HG03354 (cell line): ENCODE data around the gene SNRNP35.
"Not testable (repeated sequence)": the region's sequence is repeated elsewhere in the genome, so short reads cannot be mapped to it uniquely, and the experiment has no call there.

Experiments used
- ATAC-seq: cut with Tn5 transposase; IDR thresholded peaks from one replicate; pipeline ENCODE4 v1.9.1; 2021; ENCODE audit warnings: mild to moderate bottlenecking; ENCODE audit not compliant: unreplicated experiment, poor library complexity, severe bottlenecking

SNRNP35 gene

DNA sequence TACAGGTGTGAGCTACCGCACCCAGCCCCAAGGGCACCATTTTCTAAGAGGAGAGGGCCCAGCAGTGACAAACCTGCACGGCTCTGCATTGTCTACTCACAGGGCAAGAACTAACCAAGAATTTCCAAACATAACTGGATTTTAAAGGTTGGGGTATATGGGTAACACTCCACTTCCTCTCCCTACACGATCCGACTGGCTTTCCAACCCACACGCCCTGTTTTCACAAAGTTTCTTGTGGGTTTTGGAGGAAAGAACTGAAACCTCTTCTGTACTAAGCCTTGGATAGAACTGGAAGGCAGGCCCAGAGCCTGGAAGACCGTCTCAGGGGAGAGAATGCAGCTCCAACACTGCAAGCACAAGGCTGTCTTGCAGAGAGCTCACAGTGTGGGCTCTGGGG is 24.9 kb downstream of the SNRNP35 start:
- no peak for ATAC-seq

DNA sequence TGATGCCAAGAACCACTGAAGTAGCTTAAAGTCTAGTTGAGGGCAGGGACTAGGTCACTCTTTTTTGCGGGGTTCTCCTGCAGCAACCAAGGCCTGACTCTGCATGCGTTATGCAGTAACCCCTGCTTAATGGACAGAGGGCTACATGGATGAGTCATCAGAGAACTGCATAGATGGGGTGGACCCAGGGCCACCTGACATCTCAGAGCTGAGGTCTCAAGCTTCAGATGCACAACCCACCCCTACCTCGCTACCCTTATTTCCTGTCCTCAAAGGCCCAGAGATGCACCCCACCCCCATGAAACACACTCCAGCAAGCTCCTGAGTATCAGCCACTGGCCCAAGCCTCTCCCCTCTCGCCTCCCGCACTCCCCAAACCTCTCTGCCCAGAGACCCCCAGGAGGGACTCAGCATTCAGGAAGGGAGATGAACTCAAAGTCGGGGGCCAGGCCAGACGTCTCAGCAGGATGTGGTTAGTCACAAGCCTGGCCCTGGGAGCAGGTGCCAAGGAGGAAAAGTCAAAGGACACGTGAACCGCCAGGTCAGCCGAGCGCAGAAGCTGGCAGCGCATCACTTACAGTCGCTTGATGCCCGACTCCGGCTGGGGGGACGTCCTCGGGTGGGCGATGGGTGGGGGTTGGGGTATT is 25.8 kb downstream of the SNRNP35 start:
- peak; percentile 63 for ATAC-seq

DNA sequence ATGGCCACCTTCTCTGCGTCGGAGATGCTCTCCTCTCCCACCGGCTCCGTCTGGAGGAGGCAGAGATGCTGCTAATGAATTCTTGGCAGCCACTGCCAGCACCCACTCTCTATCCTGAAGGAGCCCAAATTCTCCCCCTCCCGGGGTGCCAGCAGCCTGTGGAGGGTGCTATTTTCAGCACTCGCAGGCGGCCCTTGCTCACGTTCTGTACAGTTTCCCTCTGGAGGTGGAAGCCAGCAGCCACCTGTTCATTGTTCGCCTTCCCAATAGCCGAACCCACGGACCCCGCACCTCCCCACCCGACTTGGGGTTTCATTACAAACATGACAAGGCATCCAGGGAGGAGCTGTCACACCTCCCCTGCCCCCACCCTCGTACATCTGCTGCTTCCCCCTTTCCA is 27.8 kb downstream of the SNRNP35 start:
- no peak for ATAC-seq

DNA sequence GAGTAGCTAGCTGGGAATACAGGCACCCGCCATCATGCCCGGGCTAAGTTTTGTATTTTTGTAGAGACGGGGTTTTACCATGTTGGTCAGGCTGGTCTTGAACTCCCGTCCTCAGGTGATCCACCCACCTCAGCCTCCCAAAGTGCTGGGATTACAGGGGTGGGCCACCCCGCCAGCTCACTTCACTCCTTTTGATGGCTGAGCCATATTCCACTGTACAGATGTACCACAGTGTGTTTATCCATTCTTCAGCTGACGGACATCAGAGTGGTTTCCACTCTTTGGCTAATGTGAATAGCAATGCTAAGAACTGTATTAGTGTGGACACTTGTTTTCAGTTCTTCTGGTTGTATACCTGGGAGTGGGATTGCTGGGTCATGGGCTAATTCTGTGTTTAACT is 29.5 kb downstream of the SNRNP35 start:
- ATAC-seq = no peak

DNA sequence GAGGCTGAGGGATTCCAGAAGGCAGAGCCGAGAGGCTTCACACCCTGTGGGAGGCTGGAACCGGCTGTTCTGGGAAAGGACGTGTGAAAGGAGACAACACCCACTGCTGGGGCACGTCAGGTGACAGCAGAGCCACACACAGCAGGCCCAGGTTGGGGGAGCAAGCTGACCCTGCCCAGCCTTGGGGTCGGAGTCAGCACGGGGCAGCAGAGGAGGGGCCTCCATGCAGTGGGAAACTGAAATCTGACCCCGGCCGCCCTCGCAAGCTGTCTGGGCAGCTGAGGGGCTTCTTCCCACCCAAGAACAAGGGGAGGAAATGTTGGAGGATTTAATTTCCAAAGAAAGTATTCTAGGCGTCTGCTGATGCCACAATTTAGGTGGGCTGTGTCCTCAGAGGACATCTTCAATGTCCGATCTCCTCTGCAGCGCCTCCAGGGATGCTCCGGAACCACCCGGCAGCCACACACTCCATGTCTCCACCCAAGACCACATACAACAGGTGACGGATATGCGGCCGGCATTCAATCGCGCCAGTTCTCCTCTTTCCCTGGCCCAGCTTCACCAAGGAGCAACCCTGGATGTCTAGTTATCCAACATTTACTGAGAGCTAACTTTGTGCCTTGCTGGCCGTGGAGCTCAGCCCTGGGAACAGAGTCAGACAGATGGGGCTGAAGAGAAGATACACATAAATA is 30.7 kb downstream of the SNRNP35 start:
- ATAC-seq = no peak

DNA sequence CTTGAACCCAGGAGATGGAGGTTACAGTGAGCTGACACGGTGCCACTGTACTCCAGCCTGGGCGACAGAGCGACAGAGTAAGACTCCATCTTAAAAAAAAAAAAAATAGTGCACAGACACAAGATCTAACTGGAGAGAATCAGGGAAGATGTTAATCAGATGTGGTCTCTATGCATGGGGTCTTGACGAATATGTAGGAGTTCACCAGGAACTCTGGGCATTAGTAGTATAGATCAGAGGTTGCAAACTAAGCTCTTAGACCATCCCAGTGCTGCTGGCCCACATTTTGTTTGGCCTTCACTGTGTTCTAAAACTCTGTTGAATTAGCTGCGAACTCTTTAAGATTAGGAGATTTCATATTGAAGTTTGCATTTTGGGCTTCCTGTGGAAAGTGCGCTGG is 31.6 kb downstream of the SNRNP35 start:
- no peak for ATAC-seq

DNA sequence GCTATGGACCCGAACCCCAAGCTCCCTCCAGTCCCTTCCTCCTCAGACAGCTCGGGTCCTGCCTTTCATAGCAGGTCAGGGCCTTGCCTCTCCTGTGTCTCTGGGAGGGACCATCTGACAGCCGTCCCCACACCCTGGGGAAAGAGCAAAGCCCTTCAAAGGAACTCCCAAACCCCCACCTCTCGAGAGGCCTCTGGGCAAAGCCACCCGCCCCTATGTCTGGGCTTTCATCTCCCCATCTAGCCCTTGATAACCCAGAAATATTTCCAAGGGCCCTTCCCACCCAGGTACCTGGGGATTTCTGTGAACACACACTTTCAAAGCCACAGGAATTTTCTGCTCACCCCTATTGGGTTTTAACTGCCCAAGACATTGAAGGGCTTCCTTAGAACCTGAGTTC is 32.1 kb downstream of the SNRNP35 start:
- no peak for ATAC-seq

DNA sequence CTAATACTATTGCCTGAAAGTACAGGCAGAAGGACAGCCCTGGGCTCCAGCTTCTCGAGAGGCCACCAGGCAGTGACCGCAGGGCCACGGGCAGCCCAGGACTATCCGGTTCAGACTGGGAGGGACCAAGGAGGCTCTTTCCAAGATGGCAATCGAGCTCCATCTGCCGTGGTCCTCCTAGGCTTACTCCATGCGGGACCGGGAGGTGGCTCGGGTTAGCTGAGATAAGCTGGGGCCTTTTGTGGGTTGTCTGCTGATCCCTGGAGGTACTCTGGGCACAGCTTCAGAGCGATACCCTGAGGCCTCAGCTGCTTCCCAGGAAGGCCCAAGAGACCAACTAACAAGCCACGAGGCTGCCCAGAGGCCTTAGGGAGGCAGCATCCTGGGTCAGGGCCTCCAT is 33.1 kb downstream of the SNRNP35 start:
- ATAC-seq = no peak

DNA sequence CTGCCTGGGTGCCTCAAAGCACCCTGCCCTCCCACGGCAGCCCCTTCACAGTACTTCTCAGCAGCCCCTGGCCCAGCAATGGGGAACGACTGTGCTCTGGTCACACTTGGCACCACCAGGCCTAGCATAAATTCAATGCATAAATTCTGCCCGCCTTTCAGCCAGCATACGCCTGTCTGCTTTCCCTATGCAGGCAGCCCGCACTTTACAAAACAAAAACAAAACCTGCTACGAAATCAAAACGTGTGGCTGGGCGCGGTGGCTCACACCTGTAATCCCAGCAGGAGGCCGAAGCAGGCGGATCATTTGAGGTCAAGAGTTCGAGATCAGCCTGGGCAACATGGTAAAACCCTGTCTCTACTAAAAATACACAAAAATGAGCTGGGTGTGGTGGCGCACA is 33.5 kb downstream of the SNRNP35 start:
- no peak for ATAC-seq

DNA sequence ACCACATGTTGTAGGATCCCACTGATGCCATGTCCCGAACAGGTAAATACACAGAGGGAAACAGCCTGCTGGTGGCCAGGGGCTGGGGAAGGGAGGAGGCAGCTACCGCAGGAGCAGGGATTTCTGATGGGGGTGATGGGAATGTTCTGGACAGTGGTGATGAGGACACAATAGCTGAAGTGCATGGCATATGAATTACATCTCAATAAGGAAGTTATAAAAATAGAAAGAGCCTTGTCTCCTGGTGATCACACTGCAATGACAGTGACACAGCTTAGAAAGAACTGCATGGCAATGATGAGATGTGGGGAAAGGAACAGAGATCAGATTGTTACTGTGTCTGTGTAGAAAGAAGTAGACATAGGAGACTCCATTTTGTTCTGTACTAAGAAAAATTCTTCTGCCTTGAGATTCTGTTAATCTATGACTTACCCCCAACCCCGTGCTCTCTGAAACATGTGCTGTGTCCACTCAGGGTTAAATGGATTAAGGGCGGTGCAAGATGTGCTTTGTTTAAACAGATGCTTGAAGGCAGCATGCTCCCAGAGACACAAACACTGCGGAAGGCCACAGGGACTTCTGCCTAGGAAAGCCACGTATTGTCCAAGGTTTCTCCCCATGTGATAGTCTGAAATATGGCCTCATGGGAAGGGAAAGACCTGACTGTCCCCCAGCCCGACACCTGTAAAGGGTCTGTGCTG is 34.5 kb downstream of the SNRNP35 start:
- not testable (repeated sequence) for ATAC-seq

DNA sequence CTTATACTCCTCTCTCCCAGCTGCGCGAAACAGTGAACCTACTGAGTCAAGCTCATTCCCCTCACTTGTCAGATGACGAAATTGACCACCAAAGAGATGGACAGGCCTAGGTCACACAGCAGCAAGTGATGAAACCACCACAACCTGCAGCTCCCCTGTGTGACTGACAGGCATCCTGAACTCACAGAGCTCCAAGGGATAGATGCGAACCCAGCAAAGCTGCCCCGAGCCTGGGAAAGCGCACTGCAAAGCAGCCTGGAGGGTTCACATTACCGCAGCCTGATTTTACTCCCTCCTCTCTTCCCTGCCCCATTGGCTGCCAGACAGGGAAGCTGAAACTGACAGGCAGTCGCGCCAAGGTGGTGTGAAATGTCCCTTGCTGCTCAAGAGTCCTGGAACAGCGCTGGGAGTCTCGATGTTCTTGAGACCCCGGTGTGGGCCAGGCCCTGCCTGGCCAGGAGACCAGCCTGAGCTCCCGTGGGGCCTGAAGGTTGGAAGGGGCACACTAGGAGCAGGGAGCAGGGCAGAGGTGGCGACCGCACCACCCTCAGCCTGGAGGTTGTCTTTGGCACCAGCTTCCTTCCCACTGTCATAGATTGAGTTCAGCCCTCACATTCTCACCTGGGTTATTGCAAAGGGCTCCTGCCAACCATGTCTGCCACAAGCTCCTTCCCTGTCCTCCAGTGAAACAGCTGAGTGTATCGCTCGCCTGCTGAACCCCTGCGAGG is 36.3 kb downstream of the SNRNP35 start:
- no peak for ATAC-seq

DNA sequence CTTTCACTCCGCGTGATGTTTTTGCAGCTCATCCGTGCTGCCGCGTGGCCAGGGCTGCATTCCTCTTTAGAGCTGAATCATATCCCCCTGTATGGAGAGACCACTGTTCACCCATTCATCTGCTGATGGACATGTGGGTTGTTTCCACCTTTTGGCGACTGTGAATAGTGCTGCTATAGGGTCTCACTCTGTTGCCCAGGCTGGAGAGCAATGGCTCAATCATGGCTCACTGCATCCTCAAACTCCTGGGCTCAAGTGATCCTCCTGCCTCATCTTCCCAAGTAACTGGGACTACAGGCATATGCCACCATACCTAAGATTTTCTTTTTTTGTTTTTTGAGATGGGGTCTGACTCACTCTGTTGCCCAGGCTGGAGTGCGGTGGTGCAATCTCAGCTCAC is 39.1 kb downstream of the SNRNP35 start:
- ATAC-seq = no peak

DNA sequence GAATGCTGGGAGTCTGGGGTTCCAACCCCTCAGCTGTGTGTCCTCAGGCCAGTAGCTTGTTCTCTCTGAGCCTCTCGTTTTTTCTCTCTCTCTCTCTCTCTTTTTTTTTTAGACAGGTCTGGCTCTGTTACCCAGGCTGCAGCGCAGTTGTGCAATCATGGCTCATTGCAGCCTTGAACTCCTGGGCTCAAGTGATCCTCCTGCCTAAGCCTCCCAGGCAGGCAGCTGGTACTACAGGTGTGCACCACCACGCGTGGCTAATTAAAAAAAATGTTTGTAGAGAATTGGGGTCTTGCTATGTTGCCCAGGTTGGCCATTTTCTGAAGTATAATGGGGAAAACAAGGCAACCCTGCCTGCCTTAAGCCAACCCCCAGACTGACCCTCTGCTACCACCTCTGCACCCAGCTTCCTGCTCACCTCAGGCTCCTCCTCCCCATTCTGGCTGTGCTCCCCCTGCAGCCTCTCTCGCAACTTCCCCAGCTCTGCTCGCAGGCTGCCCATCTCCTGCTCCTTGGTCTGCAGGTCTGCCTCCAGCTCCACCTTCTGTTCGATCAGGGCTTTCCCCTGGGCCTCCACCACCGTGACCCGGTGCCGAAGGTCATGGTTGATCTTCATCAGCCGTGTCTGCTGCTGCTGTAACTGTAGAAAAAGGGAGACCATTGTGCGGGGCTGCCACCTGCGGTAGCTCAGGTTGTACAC is 40.3 kb downstream of the SNRNP35 start:
- ATAC-seq = no peak

DNA sequence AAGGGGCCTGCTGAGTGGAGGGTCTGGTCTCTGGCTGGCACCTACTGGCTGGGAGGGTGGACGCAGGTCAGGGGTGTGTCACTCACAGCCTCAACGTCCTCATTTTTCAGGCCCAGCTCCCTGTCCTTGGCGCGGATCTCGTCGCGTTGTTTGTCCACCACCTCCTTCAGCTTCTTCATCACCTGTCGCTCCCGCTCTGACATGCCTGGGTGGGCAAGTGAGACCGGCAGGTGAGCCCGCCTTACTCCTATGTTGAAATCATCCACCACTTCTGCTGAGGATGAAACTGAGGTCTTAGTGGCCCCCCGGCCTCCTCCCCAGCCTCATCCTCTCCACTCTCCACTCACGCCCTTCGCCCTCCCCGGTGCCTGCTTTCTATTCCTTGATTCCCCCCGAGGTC is 41.4 kb downstream of the SNRNP35 start:
- no peak for ATAC-seq

DNA sequence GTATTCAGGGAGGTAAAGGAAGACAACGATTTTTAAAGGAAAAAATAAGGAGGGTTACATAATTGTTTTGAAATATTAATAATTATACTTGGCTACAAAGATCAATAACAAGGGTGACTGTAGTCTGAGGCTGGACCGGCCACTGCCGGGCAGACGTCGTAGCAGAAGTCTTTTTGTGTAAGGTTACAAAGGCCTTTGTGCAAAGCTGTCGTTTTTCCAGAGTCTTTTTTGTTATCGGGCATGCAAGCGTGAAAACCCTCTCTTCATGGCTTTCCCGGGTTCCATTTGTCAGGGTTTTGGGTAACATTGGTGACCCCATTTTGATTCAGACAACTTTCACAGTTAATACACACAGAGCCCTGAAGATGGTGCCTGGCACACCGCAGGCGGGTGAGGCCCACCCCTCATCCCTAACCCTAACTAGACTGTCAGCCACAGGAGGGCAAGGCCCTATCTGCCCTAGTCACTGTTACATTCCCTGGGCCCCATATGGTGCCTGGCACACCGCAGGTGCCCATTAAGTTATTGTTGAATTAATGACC is 44.3 kb downstream of the SNRNP35 start:
- no peak for ATAC-seq

DNA sequence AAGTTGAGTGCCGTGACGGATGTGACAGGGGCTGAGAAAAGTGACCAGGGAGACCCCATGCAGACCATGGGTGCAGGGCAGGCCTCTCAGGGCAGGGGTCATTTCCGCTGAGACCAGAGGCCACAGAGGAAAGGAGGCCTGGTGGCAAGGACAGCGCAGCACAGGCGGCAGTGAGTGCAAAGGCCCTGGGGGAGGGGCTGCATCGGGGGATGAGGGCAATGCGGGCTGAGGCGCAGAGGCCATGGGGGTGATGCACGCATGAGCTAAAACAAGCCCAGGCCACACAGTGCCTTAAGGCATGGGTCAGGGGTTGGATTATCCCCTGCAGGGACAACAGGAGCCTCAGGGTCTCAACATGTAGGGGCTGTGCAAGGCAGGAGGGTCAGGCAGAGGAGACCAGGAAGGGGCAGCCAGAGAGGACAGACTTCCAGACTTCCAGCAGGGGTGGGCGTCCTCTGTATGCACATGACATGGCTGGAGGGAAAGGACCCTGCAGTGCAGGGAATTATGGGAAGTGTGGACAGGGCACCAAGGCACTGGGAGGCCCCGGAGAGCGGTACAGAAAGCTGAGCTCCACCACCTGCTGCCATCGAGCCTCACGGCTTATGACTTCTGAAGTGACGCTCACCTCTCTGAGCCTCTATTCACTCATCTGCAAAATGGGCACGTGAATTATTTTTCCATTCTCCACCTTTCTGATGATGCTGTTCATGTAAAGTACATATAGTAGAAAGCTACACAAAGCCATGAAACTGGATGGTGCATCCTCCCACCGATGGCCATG is 48.3 kb downstream of the SNRNP35 start:
- ATAC-seq = no peak

DNA sequence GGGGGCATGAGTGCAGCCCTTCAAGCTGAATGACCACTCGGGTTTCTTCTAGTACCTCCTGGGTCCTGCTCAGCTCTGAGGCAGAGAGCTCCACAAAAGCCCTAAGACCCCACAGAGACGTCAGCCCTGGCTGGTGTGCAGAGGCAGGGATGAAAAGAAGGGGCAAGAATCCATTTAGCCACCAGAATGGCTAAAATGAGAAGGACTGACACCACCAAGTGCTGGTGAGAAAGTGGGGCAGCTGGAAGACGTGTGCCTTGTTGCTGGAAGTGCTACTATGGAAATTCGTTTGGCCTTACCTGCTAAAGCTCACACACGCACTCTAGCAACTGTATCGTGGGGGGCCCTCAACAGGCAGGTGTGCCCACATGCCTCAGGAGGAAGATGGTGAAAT is 48.9 kb downstream of the SNRNP35 start:
- no peak for ATAC-seq

DNA sequence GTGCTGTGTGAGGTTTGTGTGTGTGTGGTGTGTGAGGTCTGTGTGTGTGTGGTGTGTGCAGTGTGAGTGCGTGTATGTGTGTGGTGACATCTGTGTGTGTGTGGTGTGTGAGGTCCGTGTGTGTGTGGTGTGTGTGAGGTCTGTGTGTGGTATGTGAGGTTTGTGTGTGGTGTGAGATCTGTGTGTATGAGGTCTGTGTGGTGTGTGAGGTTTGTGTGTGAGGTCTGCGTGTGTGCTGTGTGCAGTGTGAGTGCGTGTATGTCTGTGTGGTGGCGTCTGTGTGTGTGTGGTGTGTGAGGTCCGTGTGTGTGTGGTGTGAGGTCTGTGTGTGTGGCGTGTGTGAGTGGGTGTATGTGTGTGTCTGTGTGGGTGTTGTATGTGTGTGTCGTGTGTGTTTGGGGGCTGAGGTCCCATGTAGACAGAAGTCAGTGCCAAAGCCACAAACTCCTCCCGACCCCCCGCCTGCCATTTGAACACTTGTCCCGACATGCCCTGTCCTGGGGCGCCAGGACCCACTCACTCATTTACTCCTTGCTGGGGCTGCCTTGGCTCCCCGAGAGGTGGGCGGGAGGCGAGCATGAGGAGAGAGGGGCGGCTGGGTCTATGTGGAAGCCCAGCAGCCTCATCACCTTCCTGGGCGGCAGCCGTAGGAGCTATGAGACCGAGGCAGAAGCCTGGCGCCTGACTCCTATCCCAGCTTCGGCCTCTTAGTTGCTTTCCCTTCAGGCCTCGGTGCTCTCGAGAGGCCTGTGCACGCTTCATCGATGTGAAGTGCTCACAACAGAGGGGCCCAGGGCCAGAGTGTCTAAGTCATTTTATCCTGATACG is 55.1 kb downstream of the SNRNP35 start:
- no peak for ATAC-seq
